Left lobe of liver (tissue), 2 donors: ENCODE measurements around the gene NFKB1. TPM values are rescaled to one million over a fixed set of nuclear protein-coding genes. Genes with fewer than 3 reads are reported as not detected.
A peak's percentile ranks its signal among the peaks of the same experiment; 100 is the strongest.
"Not testable (repeated sequence)": the region's sequence is repeated elsewhere in the genome, so short reads cannot be mapped to it uniquely, and the experiment has no call there.

Experiments
- ATAC-seq: fragments of 200-7000 bp; cut with Tn5 transposase; one replicate; pipeline ENCODE4 v1.9.1; 2020; ENCODE audit warnings: mild to moderate bottlenecking, moderate library complexity
- DNase-seq: peaks from one replicate; pipeline ENCODE4 v3.0.0-alpha.2; 2020; ENCODE audit warnings: low spot score
- total RNA-seq: library from RNA; stranded (reverse); gene quantifications from one replicate; pipeline ENCODE4 v1.2.1, GENCODE V29; 2021
- donor health status: DM: no; HTN: no; CAD: no; lungs with moderate emphysema.
- donor health status: DM: no; HTN: yes; CAD: no.

NFKB1 gene
- total RNA-seq, 1 donor from 2014 or later = 15.6 TPM

DNA sequence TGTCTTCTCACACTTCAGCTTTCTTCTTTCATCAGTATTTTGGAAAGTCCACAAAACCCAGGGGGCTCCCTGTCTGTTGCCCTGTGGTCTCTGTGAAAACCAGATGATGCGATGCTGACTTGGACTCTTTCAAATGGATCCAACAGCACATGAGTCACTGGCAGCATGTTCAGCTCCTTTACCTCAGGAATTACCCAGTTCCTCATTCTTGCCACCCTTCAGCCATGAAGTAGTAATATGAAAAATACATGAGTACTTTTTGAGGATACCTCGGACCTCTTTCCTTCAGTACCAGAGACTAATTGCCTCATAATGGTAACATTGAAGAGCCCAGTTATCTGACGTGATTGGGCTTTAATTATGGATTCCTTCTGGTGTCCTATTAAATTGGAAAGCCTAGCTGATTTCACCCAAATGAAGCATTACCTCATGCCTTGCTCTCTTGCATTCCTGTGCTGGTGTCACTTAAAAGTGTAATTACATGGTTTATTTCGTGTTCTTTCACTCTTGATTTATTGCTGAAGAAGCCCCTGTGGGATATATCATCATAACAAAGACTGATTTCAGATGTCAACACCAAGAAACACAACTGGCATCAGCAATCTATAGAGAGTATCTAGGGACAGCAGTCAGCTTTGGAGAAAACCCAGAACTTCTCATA, 63.4 kb downstream of the NFKB1 start:
- ATAC-seq = no peak

DNA sequence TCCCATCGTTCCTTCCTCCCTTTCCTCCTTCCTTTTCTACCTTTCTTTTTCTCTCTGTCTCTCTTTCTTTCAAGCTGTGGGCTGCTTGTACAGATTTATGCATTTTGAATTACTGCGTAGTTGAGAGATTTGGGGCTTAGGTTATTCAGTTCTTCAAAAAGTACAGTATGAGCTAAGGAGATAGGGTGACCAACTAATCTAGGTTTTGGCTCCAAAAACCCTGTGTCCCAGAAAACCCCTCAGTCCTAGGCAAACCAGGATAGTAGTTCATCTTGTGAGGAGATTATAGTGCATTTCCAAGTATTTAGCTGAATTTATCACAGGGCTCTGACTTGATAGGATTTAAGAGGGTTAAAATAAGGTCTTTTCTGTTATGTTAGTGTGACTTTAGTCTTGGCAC, 64.5 kb downstream of the NFKB1 start:
- ATAC-seq = no peak
- no peak for DNase-seq

More for the DNA sequence above, 63.4 kb downstream of the NFKB1 start:
- no peak for DNase-seq

DNA sequence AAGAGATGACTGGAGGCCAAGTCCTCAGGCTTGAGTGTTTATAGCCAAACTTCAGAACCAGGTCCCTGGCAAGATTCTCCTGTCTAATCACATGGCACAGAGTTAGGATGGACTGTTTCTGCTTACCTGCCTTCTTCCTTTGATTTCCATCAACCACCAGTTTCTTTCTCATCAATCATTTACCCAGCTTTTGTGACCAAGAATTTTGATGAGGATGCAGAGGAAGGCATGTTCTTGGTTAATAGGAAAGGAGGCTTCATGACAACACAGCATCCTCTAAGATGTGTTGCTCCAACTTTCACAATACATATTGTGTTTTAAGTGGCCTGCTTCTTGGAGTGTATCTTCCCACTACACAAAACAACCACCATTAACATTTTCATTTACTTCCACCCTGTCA, 65.3 kb downstream of the NFKB1 start:
- DNase-seq (no peak), ATAC-seq (no peak)

DNA sequence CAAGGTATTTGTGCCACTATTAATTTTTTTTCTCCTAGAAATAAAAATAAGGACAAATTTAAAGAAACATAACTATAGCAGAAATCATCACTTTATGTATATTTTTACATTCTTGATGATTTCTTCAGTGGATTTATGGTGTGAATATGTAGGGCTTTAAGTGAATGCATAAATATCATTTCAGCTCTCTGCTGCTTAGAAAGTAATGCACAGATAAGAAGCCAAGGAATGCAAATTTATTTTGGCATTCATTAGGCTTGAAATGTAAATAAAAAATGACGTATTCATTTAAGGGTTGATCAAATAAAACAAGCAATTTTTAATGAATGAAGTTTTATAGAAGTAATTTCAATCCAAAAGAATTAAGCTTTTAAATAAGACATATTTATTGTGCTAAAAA, 66.3 kb downstream of the NFKB1 start:
- ATAC-seq (no peak), DNase-seq (no peak)

DNA sequence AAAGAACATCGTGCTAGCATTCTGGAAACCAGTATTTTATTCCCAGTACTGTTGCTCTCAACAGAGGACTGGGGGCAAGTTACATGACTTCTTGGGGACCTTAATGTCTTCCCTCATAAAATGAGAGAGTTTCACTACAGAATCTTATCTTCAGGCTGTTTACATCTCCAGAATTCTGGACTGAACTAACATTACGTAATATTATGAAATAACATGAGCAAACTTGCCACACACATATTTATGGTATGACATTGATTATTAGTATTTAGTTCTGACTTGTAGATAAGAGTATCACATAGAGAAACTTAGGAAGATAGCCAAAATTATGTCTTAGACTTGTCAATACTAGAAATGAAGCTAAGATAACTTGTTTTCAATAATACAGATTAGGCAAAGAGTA, 68.0 kb downstream of the NFKB1 start:
- ATAC-seq (no peak), DNase-seq (no peak)

DNA sequence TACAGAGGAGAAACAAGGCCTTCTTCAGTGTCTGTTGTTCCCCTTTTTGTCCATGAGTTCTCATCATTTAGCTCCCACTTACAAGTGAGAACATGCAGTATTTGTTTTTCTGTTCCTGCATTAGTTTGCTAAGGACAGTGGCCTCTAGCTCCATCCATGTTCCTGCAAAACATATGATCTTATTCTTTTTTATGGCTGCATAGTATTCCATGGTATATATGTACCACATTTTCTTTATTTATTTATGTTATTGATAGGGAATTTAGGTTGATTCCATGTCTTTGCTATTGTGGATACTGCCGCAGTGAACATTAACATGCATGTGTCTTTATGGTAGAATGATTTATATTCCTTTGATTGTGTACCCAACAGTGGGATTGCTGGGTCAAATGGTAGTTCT, 69.1 kb downstream of the NFKB1 start:
- ATAC-seq = not testable (repeated sequence)

DNA sequence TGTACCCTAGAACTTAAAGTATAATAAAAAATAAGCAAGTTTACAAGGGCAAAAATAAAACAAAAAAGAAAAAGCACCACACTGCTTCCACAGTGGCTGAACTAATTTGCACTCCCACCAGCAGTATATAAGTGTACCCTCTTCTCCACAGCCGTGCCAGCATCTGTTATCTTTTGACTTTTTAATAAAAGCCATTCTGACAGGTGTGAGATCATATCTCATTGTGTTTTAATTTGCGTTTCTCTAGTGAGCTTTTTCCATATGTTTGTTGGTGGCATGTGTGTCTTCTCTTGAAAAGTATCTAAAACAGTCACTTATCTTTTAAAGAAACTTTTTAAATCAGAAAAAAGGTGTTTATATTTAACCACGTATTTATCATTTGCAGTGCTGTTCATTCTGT, 71.3 kb downstream of the NFKB1 start:
- ATAC-seq (no peak), DNase-seq (no peak)

More for the DNA sequence above, 69.1 kb downstream of the NFKB1 start:
- not testable (repeated sequence) for DNase-seq

DNA sequence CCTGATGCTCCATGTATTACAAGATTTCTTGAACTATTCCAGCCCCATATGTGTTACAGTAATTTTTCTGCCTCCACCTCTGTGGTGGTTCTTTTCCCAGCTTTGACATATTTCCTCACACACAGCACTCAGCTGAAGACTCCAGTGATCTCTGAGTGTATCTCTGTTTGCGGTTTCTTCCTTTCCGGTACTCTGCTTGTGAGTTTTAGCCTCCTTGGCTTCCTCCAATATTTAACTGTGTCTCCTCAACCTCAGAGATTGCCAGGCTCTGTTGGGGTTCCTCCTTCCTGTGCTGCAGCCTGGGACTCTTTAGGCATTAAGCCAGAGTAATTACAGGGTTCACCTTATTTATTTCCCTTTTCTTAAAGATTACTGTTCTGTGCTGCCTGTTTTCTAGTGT, 73.2 kb downstream of the NFKB1 start:
- ATAC-seq = peak; percentile 62
- DNase-seq = no peak

DNA sequence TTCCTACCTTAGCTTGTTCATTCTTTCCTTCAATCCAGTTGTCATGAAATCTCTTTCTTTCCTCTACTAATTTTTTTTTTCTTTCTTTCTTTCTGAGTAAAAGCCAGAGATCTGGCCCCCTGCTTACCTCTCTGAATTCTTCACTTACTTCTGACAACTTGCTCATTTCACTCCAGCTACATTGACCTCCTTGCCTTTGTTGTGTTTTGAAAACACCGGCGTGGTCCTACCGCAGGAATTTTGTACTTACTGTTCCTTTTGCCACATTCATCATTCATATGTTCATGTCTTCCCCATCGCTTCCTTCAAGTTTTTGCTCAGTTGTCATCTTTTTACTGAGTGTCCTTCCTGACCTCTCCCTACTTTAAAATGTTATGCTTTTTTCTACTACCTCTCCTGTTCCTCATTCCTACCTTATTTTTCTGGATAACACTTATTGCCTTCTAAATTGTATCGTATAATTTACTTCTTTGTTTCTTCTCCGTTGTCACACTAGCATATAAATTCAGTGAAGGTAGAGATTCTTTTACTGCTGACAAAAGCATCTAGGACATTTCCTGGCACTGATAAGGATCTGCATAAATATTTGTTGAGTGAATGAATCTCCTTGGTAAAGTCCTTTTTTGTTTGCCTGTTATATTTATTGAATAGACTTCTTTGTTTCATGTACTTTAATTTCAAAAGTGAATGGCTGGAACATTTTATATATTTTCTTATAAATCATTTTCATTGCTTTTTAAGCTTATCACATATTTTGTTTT, 74.4 kb downstream of the NFKB1 start:
- ATAC-seq = no peak
- no peak for DNase-seq

DNA sequence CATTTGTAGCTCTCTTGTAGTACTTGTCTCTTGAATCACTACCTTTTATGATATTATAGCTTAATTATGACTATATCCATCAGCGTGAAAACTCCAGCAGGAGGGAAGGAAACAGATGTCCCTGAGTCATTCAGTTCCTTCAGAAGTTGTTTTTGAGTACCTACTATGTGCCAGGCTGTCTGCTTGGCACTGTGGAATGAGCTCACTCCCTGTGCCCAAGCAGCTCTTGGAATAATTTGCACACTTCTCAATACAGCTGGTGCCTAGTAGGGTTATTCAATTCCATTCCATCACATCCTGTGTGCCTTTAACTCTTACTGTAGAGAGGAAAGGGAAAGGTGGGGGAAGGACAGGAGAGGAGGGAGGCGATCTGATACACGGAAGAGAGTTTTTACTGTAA, 77.1 kb downstream of the NFKB1 start:
- DNase-seq (no peak), ATAC-seq (no peak)

DNA sequence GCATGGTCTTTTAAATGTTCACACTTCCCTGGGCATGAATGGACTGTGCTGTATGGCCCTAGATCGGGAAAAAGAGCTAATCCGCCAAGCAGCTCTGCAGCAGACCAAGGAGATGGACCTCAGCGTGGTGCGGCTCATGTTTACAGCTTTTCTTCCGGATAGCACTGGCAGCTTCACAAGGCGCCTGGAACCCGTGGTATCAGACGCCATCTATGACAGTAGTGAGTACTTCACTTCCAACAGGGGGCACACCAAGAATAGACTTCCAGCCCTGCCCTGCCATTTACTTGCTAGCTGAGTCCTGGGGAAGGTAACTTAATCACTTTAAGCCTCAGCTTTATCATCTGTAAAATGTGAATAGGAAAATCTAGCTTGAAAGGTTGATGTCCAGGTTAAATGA, 77.7 kb downstream of the NFKB1 start:
- DNase-seq = no peak
- no peak for ATAC-seq

DNA sequence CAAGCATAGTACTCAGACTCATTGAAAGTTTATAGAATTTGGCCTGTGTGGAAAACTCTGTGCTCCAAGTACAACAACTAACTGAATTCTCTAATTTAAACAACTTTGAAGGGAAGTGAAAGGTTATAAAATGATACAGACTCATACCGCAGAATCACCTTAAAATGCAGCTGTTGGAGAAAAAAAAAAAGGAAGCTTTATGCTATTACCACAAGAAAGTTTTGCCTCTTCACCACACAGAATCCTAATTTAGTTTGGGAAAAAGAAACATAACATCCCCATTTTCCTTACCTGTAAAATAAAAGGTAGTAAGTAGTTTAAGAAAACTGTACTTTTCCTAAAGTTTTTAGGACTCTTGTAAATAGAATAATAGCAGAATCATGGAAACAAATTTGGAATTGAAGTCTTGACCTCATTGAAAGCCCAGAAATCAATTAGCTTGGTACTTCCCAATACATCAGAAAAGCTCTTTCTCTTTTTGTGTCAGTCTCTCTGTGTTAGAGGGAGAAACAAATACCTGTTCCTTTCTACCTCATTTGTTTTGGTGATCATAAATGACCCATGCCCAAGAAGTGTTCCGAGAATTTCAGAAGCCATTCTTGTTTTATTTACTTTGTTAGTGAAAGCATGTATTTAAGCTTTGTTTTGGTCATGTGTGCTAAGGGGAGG, 78.8 kb downstream of the NFKB1 start:
- no peak for DNase-seq
- ATAC-seq = no peak

DNA sequence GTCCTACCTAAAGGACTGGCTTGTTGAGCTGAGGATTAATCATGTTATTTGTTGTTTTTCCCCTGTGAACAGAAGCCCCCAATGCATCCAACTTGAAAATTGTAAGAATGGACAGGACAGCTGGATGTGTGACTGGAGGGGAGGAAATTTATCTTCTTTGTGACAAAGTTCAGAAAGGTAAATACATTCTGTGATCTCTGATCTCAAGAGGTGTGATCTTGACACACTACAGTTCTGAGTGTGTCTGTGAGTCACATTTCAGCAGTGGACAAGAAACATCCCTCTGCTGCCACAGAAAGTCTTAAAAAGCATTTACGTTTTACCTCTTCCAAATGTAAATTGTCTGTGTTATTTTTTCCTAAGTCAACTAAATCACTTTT, 79.3 kb downstream of the NFKB1 start:
- DNase-seq = no peak
- no peak for ATAC-seq

DNA sequence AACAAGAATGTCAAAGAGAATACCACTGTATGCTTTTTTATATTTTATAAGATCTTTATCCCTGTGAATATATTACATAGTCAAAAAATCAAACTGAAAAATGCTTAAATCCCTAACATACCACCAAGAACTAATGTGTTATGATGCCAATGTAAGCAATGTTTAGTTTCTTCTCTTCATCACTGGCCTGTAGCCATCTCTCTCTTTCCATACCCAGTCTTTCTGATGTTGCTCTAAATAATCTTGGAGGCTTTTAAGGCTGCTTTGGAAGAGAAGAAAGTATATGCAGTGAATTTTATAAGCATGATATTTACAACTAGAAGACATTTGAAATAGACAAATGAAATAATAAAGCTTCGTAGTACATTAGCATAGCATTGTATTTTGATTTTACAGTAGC, 82.9 kb downstream of the NFKB1 start:
- ATAC-seq = no peak
- no peak for DNase-seq

DNA sequence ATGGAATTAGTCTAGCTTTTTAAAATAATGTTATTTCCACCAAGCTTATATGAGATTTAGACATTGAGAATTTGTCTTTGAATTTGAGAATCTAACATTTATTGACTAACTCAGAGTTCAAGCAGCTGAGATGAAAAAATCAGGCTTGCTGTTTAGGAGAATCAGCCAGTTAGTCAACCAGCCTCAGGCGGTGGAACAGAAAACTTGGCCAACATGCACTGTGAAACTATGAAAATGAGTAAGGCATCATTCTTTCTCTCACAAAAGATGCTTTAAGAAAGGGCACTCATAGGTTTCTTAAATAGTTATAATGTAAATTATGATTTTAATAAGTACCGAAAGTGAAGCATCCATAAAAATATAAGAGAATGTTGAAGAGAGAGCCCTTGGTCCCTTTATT, 84.2 kb downstream of the NFKB1 start:
- ATAC-seq = no peak
- no peak for DNase-seq

DNA sequence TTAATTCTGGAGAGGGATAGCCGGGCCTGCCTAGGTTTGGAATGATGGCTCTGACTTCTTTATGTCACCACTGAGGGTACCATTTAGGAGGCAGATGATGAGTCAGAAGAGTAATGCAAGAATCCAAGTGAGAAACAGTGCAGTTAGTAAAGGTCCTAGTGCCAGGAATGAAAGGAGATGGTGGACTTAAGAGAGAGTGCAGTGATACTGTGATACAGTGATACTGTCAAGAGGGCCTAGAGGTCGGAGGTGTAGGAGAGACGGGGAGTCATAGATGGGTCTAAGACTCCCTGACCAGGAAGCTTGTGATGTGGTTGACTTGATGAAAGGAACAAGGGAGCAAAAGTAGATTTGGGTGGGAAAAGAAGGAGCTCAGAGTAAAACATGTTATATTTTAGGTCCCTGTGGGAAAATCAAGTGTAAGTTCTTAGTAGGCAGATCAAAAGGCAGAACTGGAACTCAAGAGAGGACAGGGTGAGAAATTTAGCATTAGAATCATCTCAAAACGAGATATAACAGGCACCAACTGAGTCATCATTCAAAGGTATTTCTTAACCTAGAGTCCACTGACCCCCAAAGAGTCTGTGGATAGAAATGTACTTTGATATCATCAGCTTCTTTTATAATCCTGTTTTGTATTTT, 85.0 kb downstream of the NFKB1 start:
- no peak for ATAC-seq

DNA sequence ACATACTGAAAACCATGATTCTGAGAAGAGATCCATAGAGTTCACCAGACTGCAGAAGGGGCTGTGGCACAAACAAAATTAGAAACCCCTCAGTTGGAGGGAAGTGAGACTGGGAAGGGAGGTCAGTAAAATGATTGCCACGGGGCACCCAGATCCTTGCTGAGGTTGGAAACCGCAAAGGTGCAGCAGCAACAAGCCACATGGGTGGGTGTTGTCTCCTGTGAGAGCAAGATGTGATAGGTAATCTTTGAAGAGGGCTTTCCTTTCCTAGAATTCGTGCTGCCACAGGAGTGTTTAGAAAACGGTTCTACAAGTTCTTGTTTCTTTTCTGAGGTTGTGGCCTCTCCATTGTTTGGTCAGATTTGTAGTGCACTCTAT, 85.5 kb downstream of the NFKB1 start:
- DNase-seq = no peak
- no peak for ATAC-seq

More for the DNA sequence above, 85.0 kb downstream of the NFKB1 start:
- DNase-seq = no peak

DNA sequence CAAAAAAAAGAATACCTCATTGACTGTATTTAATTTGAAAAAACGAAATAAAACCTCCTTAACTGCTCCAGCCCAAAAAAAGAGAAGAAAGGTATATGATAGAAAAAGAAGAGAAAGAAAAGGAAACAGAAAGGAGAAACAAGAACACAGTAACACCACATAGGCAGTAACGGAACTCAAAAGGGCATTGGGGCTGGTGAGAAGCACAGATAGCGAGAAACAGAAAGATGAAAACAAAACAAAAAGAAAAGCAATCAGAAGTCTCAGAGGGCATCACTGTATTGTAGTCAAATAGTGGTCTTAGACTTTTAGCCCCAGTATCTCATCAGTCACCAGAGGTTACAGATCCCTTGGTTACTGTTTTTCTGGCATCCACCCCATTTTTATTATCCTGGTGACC, 88.6 kb downstream of the NFKB1 start:
- DNase-seq (no peak), ATAC-seq (no peak)

DNA sequence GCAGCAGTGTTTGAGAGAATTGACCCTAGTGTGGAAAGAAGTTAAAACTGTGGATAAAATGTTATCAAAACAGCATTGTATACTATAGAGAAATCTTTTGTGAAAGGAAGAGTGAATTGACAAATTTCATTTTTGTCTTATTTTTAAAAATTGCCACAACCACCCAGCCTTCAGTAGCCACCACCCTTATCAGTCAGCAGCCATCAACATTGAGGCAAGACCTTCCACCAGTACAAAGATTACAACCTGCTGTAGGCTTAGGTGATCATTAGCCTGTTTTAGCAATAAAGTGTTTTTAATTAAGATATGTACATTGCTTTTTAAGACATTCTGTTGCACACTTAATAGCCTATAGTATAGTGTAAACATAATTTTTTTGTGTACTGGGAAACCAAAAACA, 91.1 kb downstream of the NFKB1 start:
- no peak for ATAC-seq
- DNase-seq = no peak

DNA sequence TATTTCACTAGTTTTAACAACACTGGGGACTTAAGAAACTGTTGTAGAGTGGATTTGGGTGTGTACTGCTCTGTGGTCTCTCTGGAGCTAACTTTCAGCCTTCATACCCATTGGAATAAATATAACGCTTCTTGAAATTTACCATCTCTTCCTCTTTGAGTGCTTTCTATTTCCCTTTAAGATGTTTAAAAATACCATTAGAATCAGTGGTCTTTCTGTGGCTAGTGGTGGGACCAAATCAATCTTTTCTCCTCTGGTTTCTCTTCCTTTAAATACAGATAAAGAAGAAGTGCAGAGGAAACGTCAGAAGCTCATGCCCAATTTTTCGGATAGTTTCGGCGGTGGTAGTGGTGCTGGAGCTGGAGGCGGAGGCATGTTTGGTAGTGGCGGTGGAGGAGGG, 92.0 kb downstream of the NFKB1 start:
- ATAC-seq = no peak
- no peak for DNase-seq

DNA sequence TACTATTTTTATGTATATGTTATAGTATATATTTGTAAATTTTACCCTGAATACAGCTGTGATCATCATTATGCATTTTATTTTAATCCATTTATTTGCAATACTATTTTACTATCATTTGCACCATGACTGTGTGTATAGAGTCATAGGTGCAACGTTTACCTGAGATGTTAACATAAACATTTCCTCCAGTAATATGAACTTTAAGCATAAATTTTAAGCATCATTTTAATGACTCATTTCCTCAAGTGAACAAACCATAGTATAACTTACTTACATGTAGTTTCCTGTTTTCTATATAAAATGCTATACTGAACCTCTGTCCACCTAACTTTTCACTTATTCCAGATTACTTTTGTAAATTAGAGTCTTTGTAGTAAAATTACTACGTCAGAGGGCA, 92.8 kb downstream of the NFKB1 start:
- DNase-seq (no peak), ATAC-seq (no peak)

DNA sequence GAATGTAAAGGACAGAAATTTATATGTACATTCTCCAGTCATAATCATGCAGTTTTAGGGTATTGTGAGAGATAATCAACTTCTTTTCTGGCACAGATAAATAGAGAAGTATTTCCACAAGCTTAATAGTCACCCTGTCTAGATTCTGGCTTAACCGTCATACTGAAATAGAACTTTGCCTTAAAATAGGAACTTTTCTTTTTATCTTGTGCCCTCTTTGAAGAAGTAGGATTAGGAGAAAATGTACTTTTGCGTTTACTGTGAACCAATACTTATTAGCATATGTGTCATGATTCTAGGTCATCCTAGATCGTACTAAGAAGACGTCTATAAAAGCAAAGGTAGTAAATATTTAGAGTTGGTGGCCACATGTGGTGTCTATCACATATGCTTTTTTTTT, 95.4 kb downstream of the NFKB1 start:
- DNase-seq = no peak
- ATAC-seq = no peak
